Stimulated activated CD4-positive, alpha-beta T cell treated with anti-CD3 and anti-CD28 coated beads, Interleukin-1b, Interleukin-23, amount 100 ng/mL, for 24 hours (primary cell): ENCODE measurements around the gene COL15A1.
"Not testable (repeated sequence)": the region's sequence is repeated elsewhere in the genome, so short reads cannot be mapped to it uniquely, and the experiment has no call there.

Experiments
- DNase-seq, 4 experiments: peaks; one replicate each; pipeline ENCODE4 v3.0.0-alpha.2; 2020; ENCODE audit warnings: low read depth in 4 of 4, low spot score in 1 of 4

Gene COL15A1

GRCh38 chr9:98943682-98944056 is at the start of gene COL15A1:
TSS of gene COL15A1 (plus strand) at chr9:98943907. CDS start at chr9:98944062, 155 bp downstream.
- DNase-seq = no peak

- DNase-seq = no peak
These were observed 49.5 kb upstream of the COL15A1 start for GRCh38 chr9:98894171-98894570.

- no peak for DNase-seq
These were observed 48.9 kb upstream of the COL15A1 start for GRCh38 chr9:98894761-98895160.

GRCh38 chr9:98896632-98897031 is 47.1 kb upstream of the COL15A1 start:
- DNase-seq = no peak

- DNase-seq = no peak
These were observed 46.0 kb upstream of the COL15A1 start for GRCh38 chr9:98897745-98898144.

- DNase-seq = no peak
These were observed 44.2 kb upstream of the COL15A1 start for GRCh38 chr9:98899408-98900056.

- no peak for DNase-seq
These were observed 43.5 kb upstream of the COL15A1 start for GRCh38 chr9:98900244-98900643.

- no peak for DNase-seq
These were observed 43.0 kb upstream of the COL15A1 start for GRCh38 chr9:98900725-98901124.

GRCh38 chr9:98901843-98902242 is 41.9 kb upstream of the COL15A1 start:
- DNase-seq = not testable (repeated sequence)

- no peak for DNase-seq
These were observed 41.2 kb upstream of the COL15A1 start for GRCh38 chr9:98902516-98902915.

- no peak for DNase-seq
These were observed 40.8 kb upstream of the COL15A1 start for GRCh38 chr9:98902925-98903324.

GRCh38 chr9:98903961-98904411 is 39.7 kb upstream of the COL15A1 start:
- DNase-seq = no peak

- no peak for DNase-seq
These were observed 38.7 kb upstream of the COL15A1 start for GRCh38 chr9:98905015-98905414.

- DNase-seq = no peak
These were observed 37.2 kb upstream of the COL15A1 start for GRCh38 chr9:98906273-98907040.

GRCh38 chr9:98907055-98907454 is 36.7 kb upstream of the COL15A1 start:
- DNase-seq = no peak

- no peak for DNase-seq
These were observed 34.6 kb upstream of the COL15A1 start for GRCh38 chr9:98908897-98909634.

GRCh38 chr9:98909935-98910334 is 33.8 kb upstream of the COL15A1 start:
- DNase-seq = no peak

- no peak for DNase-seq
These were observed 32.7 kb upstream of the COL15A1 start for GRCh38 chr9:98911042-98911441.

GRCh38 chr9:98911738-98912137 is 32.0 kb upstream of the COL15A1 start:
- not testable (repeated sequence) for DNase-seq

- DNase-seq = no peak
These were observed 31.3 kb upstream of the COL15A1 start for GRCh38 chr9:98912450-98912849.

- DNase-seq = no peak
These were observed 30.7 kb upstream of the COL15A1 start for GRCh38 chr9:98913044-98913443.

GRCh38 chr9:98913705-98914104 is 30.0 kb upstream of the COL15A1 start:
- no peak for DNase-seq
